Adrenal gland (tissue), 5 donors: ENCODE data around the gene NRM.

Experiments
- CTCF ChIP-seq, 6 experiments: fragments of 450-650 bp in 4 of 6; fragments of 200-600 bp in 2 of 6; sonication (generic) in 1 of 6; IDR thresholded peaks; 1 replicate in 5 of 6; 2 replicates in 1 of 6; pipeline versions ENCODE4 v1.5.1 to v1.8.0; 2016 to 2021; ENCODE audit warnings: antibody characterized with exemption in 6 of 6, mild to moderate bottlenecking in 2 of 6, moderate library complexity in 1 of 6
- POLR2A ChIP-seq, 2 donors: fragments of 450-650 bp; IDR thresholded peaks; one replicate each; pipeline ENCODE4 v1.6.1; 2017; ENCODE audit warnings: antibody characterized with exemption in 2 of 2, mild to moderate bottlenecking in 2 of 2, moderate library complexity in 1 of 2
- donor health status: DM: no; HTN: no; CAD: no.

DNA sequence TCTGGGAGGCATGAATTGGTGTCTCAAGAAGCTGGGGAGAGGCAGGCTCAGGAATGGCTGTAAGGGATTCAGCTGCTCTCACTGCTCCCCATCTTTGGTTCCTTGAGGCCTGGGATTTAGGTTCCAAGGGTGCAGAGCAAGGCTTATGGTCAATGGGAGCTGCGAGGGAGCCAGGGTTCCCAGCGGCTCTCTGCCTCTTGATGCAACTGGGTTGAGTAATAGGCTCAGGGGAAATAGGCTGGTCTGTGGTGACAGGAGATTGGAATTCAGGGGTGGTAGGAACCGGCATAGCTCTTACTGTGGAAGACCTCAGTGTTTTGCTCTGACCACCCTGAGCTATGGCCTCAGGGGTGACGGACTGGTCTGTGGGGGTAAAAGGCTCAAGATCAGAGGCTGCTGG is 13.0 kb upstream of the NRM start:
- no peak for TF ChIP-seq CTCF (IDR thresholded peaks at IDR 0.05)
- TF ChIP-seq POLR2A (IDR thresholded peaks at IDR 0.05), result no peak
